NB4 (cell line): ENCODE measurements around the gene GALNT17.
A peak's percentile ranks its signal among the peaks of the same experiment; 100 is the strongest.
"Not testable (repeated sequence)": the region's sequence is repeated elsewhere in the genome, so short reads cannot be mapped to it uniquely, and the experiment has no call there.

Source experiments
- DNase-seq: peaks from one replicate; pipeline ENCODE4 v3.0.0; 2010; ENCODE audit warnings: low read depth
- H3K4me3 ChIP-seq: one replicate; pipeline ENCODE4 v1.5.1; 2011; ENCODE audit warnings: mild to moderate bottlenecking, low read depth, low read length, moderate library complexity
- MYC ChIP-seq: IDR thresholded peaks from 2 replicates; pipeline ENCODE4 v1.6.1; 2011; ENCODE audit warnings: low read depth, low read length
- POLR2A ChIP-seq: IDR thresholded peaks from 2 replicates; pipeline ENCODE4 v1.6.1; 2011; ENCODE audit warnings: mild to moderate bottlenecking; ENCODE audit not compliant: insufficient read length; ENCODE audit errors: extremely low read depth
- TF ChIP-seq, protein P1 (sequence below): IDR thresholded peaks from 2 replicates; pipeline ENCODE4 v1.6.1; 2011; ENCODE audit warnings: low read depth, low read length
- TF ChIP-seq, protein P2 (sequence below): IDR thresholded peaks from one replicate; pipeline ENCODE4 v1.5.1; 2012; ENCODE audit warnings: low read depth, low read length

GALNT17 gene

DNA sequence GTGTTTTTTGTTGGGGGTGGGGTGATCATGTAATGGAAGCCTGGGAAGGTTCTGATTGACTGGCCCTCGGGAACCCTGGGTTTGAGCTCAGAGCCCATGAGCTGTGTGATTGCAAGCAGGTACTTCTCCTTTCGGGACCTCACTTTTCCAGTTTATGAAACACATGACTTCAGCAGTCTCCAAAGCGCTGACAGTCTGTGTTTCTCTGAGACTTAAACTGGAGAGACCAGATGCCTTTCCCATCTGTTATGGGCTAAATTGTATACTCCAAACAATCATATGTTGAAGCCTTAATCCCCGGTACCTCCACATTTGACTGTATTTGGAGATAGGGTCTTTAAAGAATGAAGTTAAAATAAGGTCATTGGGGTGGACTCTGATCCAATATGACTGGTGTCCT, 493.6 kb downstream of the GALNT17 start:
- DNase-seq = no peak
- H3K4me3 ChIP-seq = no peak overlapping the region
- TF ChIP-seq POLR2A = no peak
- TF ChIP-seq, protein P1, sequence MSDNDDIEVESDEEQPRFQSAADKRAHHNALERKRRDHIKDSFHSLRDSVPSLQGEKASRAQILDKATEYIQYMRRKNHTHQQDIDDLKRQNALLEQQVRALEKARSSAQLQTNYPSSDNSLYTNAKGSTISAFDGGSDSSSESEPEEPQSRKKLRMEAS = no peak
- no peak for TF ChIP-seq MYC
- TF ChIP-seq, protein P2, sequence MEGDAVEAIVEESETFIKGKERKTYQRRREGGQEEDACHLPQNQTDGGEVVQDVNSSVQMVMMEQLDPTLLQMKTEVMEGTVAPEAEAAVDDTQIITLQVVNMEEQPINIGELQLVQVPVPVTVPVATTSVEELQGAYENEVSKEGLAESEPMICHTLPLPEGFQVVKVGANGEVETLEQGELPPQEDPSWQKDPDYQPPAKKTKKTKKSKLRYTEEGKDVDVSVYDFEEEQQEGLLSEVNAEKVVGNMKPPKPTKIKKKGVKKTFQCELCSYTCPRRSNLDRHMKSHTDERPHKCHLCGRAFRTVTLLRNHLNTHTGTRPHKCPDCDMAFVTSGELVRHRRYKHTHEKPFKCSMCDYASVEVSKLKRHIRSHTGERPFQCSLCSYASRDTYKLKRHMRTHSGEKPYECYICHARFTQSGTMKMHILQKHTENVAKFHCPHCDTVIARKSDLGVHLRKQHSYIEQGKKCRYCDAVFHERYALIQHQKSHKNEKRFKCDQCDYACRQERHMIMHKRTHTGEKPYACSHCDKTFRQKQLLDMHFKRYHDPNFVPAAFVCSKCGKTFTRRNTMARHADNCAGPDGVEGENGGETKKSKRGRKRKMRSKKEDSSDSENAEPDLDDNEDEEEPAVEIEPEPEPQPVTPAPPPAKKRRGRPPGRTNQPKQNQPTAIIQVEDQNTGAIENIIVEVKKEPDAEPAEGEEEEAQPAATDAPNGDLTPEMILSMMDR = no peak

DNA sequence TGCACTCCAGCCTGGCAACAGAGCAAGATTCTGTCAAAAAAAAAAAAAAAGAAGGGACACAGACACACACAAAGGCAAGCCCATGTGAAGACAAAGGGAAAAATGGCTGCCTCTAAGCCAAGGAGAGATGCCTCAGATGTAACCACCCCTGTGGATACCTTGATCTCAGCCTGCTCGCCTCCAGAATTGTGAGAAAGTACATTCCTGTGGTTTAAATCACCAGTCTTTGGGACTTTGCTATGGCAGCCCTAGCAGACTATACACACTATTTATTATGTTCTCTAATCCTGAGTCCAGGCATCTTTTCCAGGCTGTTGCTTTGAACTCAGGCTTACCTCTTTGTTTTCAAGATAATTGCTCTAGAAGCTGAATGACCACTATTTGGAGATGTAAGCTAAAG, 494.3 kb downstream of the GALNT17 start:
- no peak overlapping the region for H3K4me3 ChIP-seq
- TF ChIP-seq, protein P1 = no peak
- TF ChIP-seq POLR2A = no peak
- TF ChIP-seq, protein P2 = no peak
- TF ChIP-seq MYC = no peak
- no peak for DNase-seq

DNA sequence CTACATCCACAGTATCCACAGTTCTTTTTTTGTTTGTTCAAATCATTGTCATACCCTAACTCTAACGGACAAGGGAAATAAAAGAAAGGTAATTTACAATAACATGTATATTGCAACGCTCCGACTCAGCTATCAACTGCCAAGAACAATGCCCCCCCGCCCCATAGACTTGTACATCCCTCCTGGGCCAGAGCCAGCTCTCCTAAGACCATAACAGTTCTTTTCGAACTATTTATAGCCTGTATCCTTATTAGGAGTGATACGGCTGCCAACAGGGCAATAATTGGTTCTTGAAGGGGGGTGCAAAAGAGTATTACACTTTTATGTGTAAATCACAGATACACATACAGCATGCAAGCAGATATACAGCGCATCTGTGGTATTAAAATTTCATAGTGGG, 495.7 kb downstream of the GALNT17 start:
- TF ChIP-seq, protein P1 = no peak
- TF ChIP-seq POLR2A (no peak), MYC (no peak)
- TF ChIP-seq, protein P2 = no peak

DNA sequence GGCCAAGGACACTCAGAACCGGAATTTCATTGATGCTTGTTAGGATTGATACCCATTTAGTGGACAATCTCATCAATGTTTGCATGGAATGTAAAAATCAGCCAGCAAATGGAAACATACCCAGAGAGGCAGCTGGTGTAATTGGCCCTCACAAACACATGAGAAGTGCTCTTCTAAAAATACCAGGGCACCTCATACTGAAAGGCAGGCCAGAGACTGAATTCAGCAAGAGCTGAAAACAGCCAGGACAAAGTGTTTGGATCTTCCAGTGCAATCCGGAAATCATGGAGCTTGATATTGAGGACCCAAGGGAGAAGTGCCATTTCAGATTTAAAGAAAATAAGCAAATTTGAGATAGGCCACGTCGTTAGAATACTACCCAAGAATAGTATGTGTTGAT, 498.6 kb downstream of the GALNT17 start:
- TF ChIP-seq, protein P2 = no peak
- no peak for TF ChIP-seq MYC
- TF ChIP-seq, protein P1 = no peak
- no peak for TF ChIP-seq POLR2A
- H3K4me3 ChIP-seq = no peak overlapping the region
- no peak for DNase-seq

More for the DNA sequence above, 495.7 kb downstream of the GALNT17 start:
- DNase-seq = no peak
- no peak overlapping the region for H3K4me3 ChIP-seq

DNA sequence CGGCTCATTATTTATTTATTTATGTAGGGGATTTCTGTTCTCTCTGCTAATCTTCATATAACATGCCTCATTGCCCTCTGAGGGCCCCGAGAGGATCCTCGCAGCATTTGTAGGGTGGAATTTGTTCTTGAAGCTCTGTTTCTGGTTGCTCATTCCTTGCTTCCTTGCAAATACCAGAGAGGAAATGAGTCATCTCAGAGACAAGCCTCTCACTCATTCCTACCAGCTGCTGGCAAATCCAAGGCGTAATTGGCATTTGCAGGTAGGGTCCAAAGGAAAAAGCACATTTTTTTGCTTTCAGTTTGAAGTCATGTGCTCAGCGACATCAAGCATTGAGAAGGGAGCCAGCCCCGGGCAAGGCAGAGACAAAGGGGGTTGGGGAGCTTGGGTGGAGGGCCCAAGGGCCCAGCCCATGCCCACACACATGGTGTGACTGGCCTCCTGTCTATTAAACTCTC, 501.6 kb downstream of the GALNT17 start:
- no peak for TF ChIP-seq MYC
- TF ChIP-seq, protein P2 = no peak
- TF ChIP-seq, protein P1 = no peak
- TF ChIP-seq POLR2A = no peak
- no peak overlapping the region for H3K4me3 ChIP-seq
- DNase-seq = peak; percentile 49

DNA sequence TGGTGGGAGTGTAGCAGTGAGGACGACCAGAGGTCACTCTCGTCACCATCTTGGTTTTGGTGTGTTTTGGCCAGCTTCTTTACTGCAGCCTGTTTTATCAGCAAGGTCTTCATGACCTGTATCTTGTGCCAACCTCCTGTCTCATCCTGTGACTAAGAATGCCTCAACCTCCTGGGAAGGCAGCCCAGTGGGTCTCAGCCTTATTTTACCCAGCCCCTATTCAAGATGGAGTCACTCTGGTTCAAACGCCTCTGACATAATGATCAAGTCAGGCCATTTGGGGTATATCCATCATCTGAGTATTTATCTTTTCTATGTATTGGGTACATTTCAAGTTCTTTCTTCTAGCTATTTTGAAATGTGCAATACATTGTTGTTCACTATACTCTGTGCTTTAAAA, 503.9 kb downstream of the GALNT17 start:
- H3K4me3 ChIP-seq, DNase-seq: not testable (repeated sequence)
